Measurements from ENCODE around the gene CDT1. TPM values are rescaled to one million over a fixed set of nuclear protein-coding genes. Genes with fewer than 3 reads are reported as not detected.

CDT1 gene
- total and polyA plus RNA-seq, 4 experiments from 2014 or later: 0.17 to 0.26 (median 0.18) TPM

DNA sequence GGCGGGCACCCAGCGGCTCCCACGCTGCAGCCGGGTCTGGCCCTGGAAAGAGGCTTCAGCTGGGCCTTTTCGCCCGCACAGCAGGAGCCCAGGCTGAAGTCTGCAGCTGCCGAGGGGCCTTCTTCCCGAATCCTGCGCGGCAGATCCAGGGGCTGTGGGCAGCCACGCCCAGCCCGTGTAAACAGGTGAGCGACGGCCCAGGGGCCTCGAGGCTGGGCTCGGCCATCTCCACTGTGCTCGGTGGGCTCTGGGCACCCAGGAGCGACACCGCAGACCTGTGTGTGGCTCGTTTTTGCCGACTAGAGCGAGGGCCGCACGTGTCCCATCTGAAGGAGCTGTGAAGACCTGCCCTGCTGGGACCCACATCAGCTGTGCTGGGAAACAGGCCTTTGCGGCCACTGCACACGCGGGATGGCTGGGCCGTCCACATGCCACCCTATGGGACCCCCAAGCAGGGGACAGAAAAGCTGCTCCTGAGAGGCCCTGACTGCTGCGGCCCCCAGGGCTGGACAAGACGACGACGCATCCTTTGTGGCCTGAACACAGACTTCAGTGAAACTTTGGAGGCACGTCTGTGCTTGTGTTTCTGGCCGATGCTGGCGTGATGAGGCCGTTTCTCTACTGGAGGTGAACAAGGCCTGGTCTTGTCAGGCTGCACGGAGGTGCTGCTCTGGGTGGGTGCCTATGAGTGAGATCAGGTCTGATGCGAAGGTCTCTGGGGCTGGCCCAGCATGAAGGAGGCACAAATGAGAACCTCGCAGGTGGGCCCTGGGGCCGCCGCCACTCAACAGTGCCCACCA lies 13.3 kb downstream of the CDT1 start:
- intact Hi-C loops (cut with micrococcal nuclease): loop anchor here (1.0 kb wide), 1 partner anchor 399 kb away; no protein-coding TSS in a partner anchor
- Mint-ChIP-seq H3K27ac (no peak overlapping the region), H3K4me1 (peaks cover under 1 to 8% (median 4%) of the 10 kb centered on the region in 4 donors), H3K36me3 (peaks cover 0 to under 1% of the 10 kb centered on the region in 2 donors), H3K27me3 (no peaks in the 10 kb centered on the region), H3K9me3 (no peaks in the 10 kb centered on the region), H3K4me3 (no peak overlapping the region)
- Histone ChIP-seq H3K9me3 (ENCODE audit: control insufficient read depth in 1 of 2, low read length in 2 of 2) (no peaks in the 10 kb centered on the region), H3K27ac (ENCODE audit: low read depth, low read length) (no peak overlapping the region), H3K4me3 (ENCODE audit: low read length in 2 of 2) (no peak overlapping the region), H3K36me3 (ENCODE audit: insufficient read depth, low read length) (no peaks in the 10 kb centered on the region), H3K27me3 (ENCODE audit: insufficient read depth, low read length) (no peaks in the 10 kb centered on the region), H3K4me1 (ENCODE audit: insufficient read depth, low read length) (no peaks in the 10 kb centered on the region)
- ChIA-PET POLR2A (ENCODE audit: partially characterized antibody) (interaction anchor here (1.1 kb wide), 1 partner anchor 40 kb away, joined by 3 read pairs; the partner anchor contains the start of genes GALNS and TRAPPC2L), CTCF (ENCODE audit: partially characterized antibody) (interaction anchor here (1.2 to 3.0 kb wide), 4 partner anchors 18 to 350 kb away, joined by 3 to 11 read pairs (median 4); partner anchors contain the start of gene TRAPPC2L)
- no peak for DNase-seq

DNA sequence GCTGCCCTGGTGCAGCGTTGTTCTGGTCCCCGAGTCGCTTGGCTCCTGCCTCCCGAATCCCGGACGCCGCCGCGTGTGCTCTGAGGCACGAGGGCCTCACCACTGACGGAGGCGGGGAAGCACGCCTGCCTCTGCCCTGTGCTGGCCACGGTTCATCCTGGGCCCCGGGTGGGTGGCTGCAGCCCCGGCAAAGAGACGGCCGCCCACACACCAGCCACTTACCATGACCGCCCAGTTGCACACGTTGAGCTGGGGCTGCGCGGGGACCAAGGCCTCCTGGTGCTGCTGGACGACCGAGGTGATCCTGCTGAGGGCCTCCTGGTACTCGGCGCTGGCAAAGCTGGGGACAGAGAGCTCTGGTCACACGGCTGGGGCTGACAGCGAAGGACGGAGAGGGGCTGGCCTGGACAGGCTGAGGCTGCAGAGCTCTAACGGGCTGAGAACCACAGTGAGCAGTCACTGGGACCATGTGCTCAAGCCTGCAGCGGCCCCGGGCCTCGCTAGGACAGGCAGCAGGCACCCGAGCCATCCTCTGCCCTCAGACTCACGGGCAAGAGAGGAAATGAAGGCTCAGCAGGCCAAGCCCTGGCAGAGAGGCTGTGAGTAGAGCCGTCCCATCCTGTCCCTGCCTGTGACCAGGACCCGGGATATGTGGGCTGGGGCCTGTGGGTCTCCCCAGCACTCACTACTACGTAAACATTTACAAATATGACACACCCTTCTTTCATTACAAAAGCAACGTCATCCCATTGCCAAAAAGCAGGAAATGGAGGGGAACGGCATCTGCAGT lies 14.4 kb downstream of the CDT1 start:
- H3K4me3 Mint-ChIP-seq: no peak overlapping the region
- CTCF ChIA-PET (ENCODE audit: partially characterized antibody): interaction anchor here (1.3 to 3.0 kb wide), 3 partner anchors 40 to 349 kb away, joined by 3 to 11 read pairs (median 5); partner anchors contain the start of gene TRAPPC2L

DNA sequence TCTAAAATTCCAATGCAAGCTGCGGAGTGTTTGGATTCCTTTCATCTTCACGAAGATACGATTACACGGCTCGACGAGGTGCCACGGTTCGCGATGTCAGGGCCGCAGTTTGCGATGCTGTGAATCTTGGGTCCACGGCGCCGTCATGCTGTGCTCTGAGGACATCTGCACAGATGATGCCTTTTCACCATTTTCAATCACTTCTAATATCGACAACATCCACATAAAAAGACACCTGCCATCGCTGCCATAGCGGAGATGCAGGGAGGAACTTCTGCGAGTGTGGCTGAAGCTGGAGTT lies 14.9 kb downstream of the CDT1 start:
- DNase-seq: no peak
- H3K36me3 ChIP-seq (ENCODE audit: insufficient read depth, low read length): no peaks in the 10 kb centered on the region
- H3K4me3 ChIP-seq (ENCODE audit: low read length in 2 of 2): no peak overlapping the region
- intact Hi-C loops (cut with micrococcal nuclease): no loop called here
- ChIA-PET POLR2A (ENCODE audit: partially characterized antibody) (interaction anchor here (1.0 kb wide), 1 partner anchor 38 kb away, joined by 3 read pairs; no protein-coding TSS in a partner anchor), CTCF (ENCODE audit: partially characterized antibody) (interaction anchor here (1.4 to 3.0 kb wide), 2 partner anchors 39 to 81 kb away, joined by 5 to 11 read pairs; partner anchors contain the start of gene TRAPPC2L)
- H3K27ac Mint-ChIP-seq: no peak overlapping the region
- peaks cover 0 to 4% of the 10 kb centered on the region in 2 donors for H3K36me3 Mint-ChIP-seq
- no peaks in the 10 kb centered on the region for H3K27me3 ChIP-seq (ENCODE audit: insufficient read depth, low read length)
- H3K4me1 Mint-ChIP-seq: peaks cover 0 to 4% (median 3%) of the 10 kb centered on the region in 4 donors
- no peaks in the 10 kb centered on the region for H3K27me3 Mint-ChIP-seq
- no peak overlapping the region for H3K4me3 Mint-ChIP-seq
- no peaks in the 10 kb centered on the region for H3K9me3 Mint-ChIP-seq
- H3K4me1 ChIP-seq (ENCODE audit: insufficient read depth, low read length): no peaks in the 10 kb centered on the region
- H3K9me3 ChIP-seq (ENCODE audit: control insufficient read depth in 1 of 2, low read length in 2 of 2): no peaks in the 10 kb centered on the region
- no peak overlapping the region for H3K27ac ChIP-seq (ENCODE audit: low read depth, low read length)

More for the DNA sequence above, 14.4 kb downstream of the CDT1 start:
- intact Hi-C loops (cut with micrococcal nuclease): no loop called here
- no peak overlapping the region for H3K27ac ChIP-seq (ENCODE audit: low read depth, low read length)
- POLR2A ChIA-PET (ENCODE audit: partially characterized antibody): interaction anchor here (1.0 kb wide), 1 partner anchor 37 kb away, joined by 3 read pairs; no protein-coding TSS in a partner anchor
- H3K36me3 ChIP-seq (ENCODE audit: insufficient read depth, low read length): no peaks in the 10 kb centered on the region
- Mint-ChIP-seq H3K4me1 (peaks cover 0 to 4% (median 3%) of the 10 kb centered on the region in 4 donors), H3K36me3 (peaks cover 0 to 3% of the 10 kb centered on the region in 2 donors), H3K27ac (no peak overlapping the region), H3K27me3 (no peaks in the 10 kb centered on the region), H3K9me3 (no peaks in the 10 kb centered on the region)
- no peaks in the 10 kb centered on the region for H3K9me3 ChIP-seq (ENCODE audit: control insufficient read depth in 1 of 2, low read length in 2 of 2)
- H3K4me1 ChIP-seq (ENCODE audit: insufficient read depth, low read length): no peaks in the 10 kb centered on the region
- no peaks in the 10 kb centered on the region for H3K27me3 ChIP-seq (ENCODE audit: insufficient read depth, low read length)
- no peak overlapping the region for H3K4me3 ChIP-seq (ENCODE audit: low read length in 2 of 2)
- DNase-seq: no peak

DNA sequence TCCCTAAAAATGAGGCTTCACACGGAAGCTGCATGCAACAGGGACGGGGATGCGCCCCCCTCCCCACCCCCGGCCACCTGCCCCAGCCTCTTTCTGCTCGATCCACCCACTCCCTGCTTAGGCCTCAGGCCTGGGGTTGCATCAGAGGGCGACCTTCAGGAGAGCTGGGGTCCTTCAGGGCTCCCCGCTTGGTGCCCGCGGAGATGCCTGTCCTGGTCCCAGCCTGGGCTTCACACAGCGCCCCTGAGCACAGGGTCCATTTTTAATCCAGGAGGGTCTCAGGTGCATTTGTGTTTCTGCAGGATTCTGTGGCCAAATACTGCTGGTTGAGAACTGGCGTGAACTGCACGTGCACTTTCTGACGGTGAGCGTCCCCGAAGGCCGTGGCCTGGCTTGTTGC lies 15.5 kb downstream of the CDT1 start:
- intact Hi-C loops (cut with micrococcal nuclease): no loop called here
- H3K27me3 Mint-ChIP-seq: no peaks in the 10 kb centered on the region
- no peaks in the 10 kb centered on the region for H3K4me1 ChIP-seq (ENCODE audit: insufficient read depth, low read length)
- H3K27me3 ChIP-seq (ENCODE audit: insufficient read depth, low read length): no peaks in the 10 kb centered on the region
- no peaks in the 10 kb centered on the region for H3K36me3 ChIP-seq (ENCODE audit: insufficient read depth, low read length)
- DNase-seq: no peak
- no peaks in the 10 kb centered on the region for H3K9me3 ChIP-seq (ENCODE audit: control insufficient read depth in 1 of 2, low read length in 2 of 2)
- no peaks in the 10 kb centered on the region for H3K9me3 Mint-ChIP-seq
- no peak overlapping the region for H3K4me3 ChIP-seq (ENCODE audit: low read length in 2 of 2)
- H3K36me3 Mint-ChIP-seq: peaks cover 0 to 4% of the 10 kb centered on the region in 2 donors
- POLR2A ChIA-PET (ENCODE audit: partially characterized antibody): no interaction called here
- CTCF ChIA-PET (ENCODE audit: partially characterized antibody): interaction anchor here (3.0 kb wide), 1 partner anchor 39 kb away, joined by 11 read pairs; the partner anchor contains the start of gene TRAPPC2L
- no peak overlapping the region for H3K27ac ChIP-seq (ENCODE audit: low read depth, low read length)
- no peak overlapping the region for H3K27ac Mint-ChIP-seq
- H3K4me1 Mint-ChIP-seq: no peaks in the 10 kb centered on the region
- no peak overlapping the region for H3K4me3 Mint-ChIP-seq

DNA sequence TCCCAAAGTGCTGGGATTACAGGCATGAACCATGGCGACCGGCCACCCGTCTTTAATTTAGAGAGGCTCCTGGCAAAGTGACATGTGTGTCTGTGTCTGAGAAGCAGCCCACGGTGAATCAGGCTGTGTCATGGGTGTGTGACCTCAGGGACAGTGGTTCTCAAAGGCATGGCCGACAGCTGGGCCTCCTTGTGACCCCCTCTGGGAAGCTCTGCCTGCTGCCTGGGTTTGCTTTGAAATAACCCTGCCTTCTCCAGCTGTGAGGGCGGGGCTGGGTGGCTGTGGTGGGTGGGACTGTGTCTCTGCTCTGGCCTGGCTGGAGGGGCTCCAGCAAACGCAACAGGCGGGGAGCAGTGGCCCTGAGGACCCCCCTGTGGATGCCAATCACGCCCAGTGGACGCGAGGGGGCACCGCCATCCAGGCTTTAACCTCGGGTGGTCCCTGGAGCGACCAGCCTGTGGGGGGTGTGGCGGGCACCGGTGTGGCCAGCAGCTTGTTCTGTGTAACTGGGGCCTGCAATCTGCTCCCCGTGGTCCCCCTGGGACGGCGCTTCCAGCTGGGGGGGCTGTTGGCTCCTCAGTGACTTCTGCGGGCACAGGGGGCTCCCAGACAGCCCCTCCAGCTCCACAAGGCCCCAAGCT lies 16.9 kb downstream of the CDT1 start:
- H3K9me3 Mint-ChIP-seq: no peaks in the 10 kb centered on the region
- no peak for DNase-seq
- H3K27me3 Mint-ChIP-seq: no peaks in the 10 kb centered on the region
- H3K4me1 Mint-ChIP-seq: no peaks in the 10 kb centered on the region
- ChIA-PET CTCF (ENCODE audit: partially characterized antibody) (no interaction called here), POLR2A (ENCODE audit: partially characterized antibody) (interaction anchor here (1.2 kb wide), 1 partner anchor 9 kb away, joined by 4 read pairs; the partner anchor contains the start of gene APRT)
- Histone ChIP-seq H3K27me3 (ENCODE audit: insufficient read depth, low read length) (no peaks in the 10 kb centered on the region), H3K4me3 (ENCODE audit: low read length in 2 of 2) (no peak overlapping the region), H3K9me3 (ENCODE audit: control insufficient read depth in 1 of 2, low read length in 2 of 2) (no peaks in the 10 kb centered on the region), H3K27ac (ENCODE audit: low read depth, low read length) (no peak overlapping the region), H3K36me3 (ENCODE audit: insufficient read depth, low read length) (no peaks in the 10 kb centered on the region), H3K4me1 (ENCODE audit: insufficient read depth, low read length) (no peaks in the 10 kb centered on the region)
- peaks cover 0 to 4% of the 10 kb centered on the region in 2 donors for H3K36me3 Mint-ChIP-seq
- no peak overlapping the region for H3K27ac Mint-ChIP-seq
- H3K4me3 Mint-ChIP-seq: no peak overlapping the region
- intact Hi-C loops (cut with micrococcal nuclease): no loop called here

DNA sequence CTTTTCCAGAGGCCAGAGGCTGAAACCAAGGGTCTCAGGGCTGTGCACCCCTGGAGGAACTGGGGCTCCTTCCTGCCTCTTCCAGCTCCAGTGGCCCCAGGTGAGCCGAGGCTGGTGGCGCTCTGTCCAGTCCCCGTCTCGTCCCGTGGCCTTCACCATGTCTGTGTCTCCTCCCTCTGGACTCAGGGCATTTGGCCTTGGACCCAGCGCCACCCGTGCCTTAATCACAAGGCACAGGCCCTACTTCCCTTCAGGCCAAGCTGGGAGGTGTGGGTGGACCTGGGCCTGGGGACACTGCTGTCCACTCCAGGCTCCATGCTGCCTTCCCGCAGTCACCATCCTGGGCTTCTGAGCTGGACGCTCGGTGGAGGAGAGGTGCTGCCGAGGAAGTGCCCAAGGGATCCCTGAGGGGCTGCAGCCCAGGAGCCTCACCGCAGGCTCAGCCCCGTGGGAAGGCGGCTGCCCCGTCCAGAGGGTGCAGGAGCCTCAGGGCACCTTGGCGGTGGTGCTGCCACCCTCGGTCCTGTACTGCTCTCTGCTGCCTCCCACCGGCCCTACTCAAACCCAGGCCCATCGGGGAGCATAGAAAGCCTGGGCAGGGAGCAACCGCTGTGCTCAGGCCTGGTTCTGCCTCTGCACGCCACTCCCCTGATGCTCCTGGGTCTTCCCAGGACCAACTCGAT lies 17.7 kb downstream of the CDT1 start:
- CTCF ChIA-PET (ENCODE audit: partially characterized antibody): no interaction called here
- Histone ChIP-seq H3K27ac (ENCODE audit: low read depth, low read length) (no peak overlapping the region), H3K4me1 (ENCODE audit: insufficient read depth, low read length) (no peaks in the 10 kb centered on the region), H3K27me3 (ENCODE audit: insufficient read depth, low read length) (no peaks in the 10 kb centered on the region), H3K9me3 (ENCODE audit: control insufficient read depth in 1 of 2, low read length in 2 of 2) (no peaks in the 10 kb centered on the region), H3K36me3 (ENCODE audit: insufficient read depth, low read length) (no peaks in the 10 kb centered on the region), H3K4me3 (ENCODE audit: low read length in 2 of 2) (no peak overlapping the region)
- H3K36me3 Mint-ChIP-seq: peaks cover 0 to 6% of the 10 kb centered on the region in 2 donors
- H3K9me3 Mint-ChIP-seq: no peaks in the 10 kb centered on the region
- H3K27ac Mint-ChIP-seq: no peak overlapping the region
- no peaks in the 10 kb centered on the region for H3K4me1 Mint-ChIP-seq
- no peak for DNase-seq
- intact Hi-C loops (cut with micrococcal nuclease): no loop called here
- POLR2A ChIA-PET (ENCODE audit: partially characterized antibody): interaction anchor here (1.2 kb wide), 1 partner anchor 9 kb away, joined by 4 read pairs; the partner anchor contains the start of gene APRT
- H3K27me3 Mint-ChIP-seq: no peaks in the 10 kb centered on the region
- H3K4me3 Mint-ChIP-seq: no peak overlapping the region

Measured in CD4-positive, alpha-beta memory T cell (primary cell).